ENCODE results near the gene B4GALT6.

The B4GALT6 gene

DNA sequence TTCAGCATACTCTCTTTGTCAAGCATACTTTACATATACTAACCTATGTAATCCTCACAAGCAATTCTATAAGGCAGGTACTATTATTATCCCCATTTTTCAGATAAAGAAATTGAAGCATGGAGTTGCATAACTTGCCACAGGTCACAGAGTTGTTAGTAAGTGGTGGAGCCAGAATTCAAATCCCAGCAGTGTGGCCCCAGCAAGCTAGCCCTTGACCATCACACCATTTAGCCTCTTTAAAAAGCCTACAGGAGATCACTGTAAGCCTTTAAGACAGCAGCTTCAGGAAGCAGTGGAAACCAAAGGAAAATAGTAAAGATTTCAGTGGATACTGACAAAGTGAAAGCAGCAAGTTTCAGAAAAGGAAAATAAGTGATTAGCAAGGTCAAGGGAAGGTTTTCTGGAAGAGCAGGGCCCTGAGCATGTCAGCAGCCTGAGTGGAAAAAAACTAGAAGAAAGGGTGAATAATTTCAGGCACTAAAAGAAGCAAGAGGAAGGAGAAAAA, 11.7 kb downstream of the B4GALT6 start:
- TF ChIP-seq POLR2AphosphoS5 (IDR thresholded peaks at IDR 0.05; ENCODE audit: low read depth, low read length) (no peak), POLR2A (IDR thresholded peaks at IDR 0.05; ENCODE audit: low read depth, low read length) (no peak), TAF1 (IDR thresholded peaks at IDR 0.05; ENCODE audit: borderline replicate concordance, low read depth, low read length) (no peak)
- DNase-seq (ENCODE audit: insufficient read length) (no peak), FAIRE-seq (peak; percentile 30)

DNA sequence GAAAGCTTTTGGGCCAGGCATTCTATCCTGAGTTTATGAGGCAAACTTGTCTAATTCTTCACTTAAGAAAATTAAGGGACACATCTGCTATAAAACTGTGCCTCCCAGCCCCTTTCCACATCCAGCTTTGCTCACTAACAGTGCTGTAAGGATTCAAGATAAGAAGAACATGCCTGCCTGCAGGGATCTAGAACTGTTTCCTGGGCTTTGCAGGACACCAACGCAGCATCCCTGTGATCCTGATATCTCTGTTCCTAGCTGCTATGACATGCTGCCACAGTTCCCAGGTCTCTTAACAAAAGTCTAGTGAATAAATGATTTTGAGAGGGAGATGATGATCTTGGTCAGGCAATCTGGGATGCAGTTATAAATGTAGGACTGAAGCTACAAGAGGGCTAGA, 12.4 kb downstream of the B4GALT6 start:
- no peak for TF ChIP-seq POLR2AphosphoS5 (IDR thresholded peaks at IDR 0.05; ENCODE audit: low read depth, low read length)
- no peak for TF ChIP-seq TAF1 (IDR thresholded peaks at IDR 0.05; ENCODE audit: borderline replicate concordance, low read depth, low read length)
- TF ChIP-seq POLR2A (IDR thresholded peaks at IDR 0.05; ENCODE audit: low read depth, low read length), result no peak
- no peak for DNase-seq (ENCODE audit: insufficient read length)
- no peak for FAIRE-seq

DNA sequence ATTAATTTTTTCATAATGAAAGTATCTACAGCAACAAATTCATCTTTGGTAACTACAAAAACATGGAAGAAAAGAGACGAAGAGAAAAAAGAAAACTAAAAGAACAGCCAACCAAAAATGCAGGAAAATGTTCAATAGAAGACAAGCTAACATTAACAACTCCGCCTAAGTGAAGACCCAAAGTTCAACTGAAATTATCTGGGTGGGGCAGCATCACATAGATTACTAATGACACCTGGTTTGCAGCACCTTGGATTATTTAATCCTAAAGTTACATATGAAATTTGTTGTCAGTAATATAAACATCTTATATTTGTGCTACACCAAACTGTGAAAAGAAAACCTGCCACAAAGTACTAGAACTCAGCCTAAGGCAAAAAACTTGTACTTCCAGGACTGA, 14.8 kb downstream of the B4GALT6 start:
- no peak for TF ChIP-seq POLR2A (IDR thresholded peaks at IDR 0.05; ENCODE audit: low read depth, low read length)
- no peak for TF ChIP-seq POLR2AphosphoS5 (IDR thresholded peaks at IDR 0.05; ENCODE audit: low read depth, low read length)
- no peak for TF ChIP-seq TAF1 (IDR thresholded peaks at IDR 0.05; ENCODE audit: borderline replicate concordance, low read depth, low read length)
- FAIRE-seq (no peak), DNase-seq (ENCODE audit: insufficient read length) (no peak)

DNA sequence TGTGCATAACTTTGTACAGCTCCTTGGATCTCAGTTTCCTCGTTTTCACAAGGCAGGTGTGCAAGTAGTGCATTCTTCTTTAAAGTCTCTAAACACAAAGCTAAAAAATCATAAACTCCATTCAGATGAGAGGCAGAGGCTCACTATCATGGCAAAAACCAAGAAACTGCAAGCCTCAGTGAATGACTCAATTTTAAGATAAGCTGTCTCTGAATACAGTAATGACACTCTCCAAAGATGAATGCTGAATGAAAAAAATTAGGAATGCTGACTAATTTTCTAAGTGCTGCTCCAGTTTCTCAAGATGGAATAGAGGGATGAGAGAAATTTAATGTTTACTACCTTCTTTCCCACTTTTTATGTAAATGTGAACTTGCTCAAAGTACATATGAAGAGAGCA, 17.2 kb downstream of the B4GALT6 start:
- TF ChIP-seq TAF1 (IDR thresholded peaks at IDR 0.05; ENCODE audit: borderline replicate concordance, low read depth, low read length) (no peak), POLR2A (IDR thresholded peaks at IDR 0.05; ENCODE audit: low read depth, low read length) (no peak), POLR2AphosphoS5 (IDR thresholded peaks at IDR 0.05; ENCODE audit: low read depth, low read length) (no peak)
- FAIRE-seq (no peak), DNase-seq (ENCODE audit: insufficient read length) (no peak)

DNA sequence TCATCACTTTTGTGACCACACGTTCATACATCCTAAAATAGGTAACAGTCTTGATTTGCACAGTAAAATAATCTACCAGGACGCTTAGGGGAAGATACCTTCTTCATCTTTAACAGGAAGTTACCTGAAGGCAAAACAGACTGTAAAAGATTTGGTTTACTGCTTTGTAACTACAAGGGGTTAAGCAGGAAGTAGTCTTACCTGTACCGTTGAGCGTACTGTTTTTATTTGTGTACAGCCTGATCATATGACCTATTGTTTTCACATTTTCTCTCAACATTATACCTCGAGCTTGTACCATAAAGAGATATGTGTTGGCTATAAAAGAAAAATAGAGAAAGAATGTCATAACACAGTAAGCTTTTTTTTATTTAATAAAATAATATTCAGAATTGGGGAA, 18.3 kb downstream of the B4GALT6 start:
- FAIRE-seq (peak; percentile 79), DNase-seq (ENCODE audit: insufficient read length) (no peak)
- TF ChIP-seq POLR2A (IDR thresholded peaks at IDR 0.05; ENCODE audit: low read depth, low read length), result no peak
- no peak for TF ChIP-seq POLR2AphosphoS5 (IDR thresholded peaks at IDR 0.05; ENCODE audit: low read depth, low read length)
- TF ChIP-seq TAF1 (IDR thresholded peaks at IDR 0.05; ENCODE audit: borderline replicate concordance, low read depth, low read length), result no peak

DNA sequence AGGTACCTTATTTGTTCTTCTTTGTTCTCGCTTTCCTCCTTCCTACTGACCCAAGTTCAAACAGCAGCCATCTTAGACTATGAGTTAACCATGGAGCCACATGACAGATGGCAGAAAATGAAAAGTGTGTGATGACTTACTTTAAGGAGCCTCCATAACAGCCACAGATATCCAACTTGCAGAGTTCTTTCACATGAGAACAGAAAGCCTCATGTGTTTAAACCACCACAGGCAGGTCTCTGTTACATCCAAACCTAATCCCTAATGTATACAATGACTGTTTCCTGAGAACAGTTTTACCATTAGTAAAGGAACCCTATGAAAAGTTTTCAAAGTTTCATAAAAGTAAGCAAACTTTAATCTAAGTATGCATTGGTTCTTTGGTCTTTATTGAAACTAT, 20.3 kb downstream of the B4GALT6 start:
- no peak for TF ChIP-seq TAF1 (IDR thresholded peaks at IDR 0.05; ENCODE audit: borderline replicate concordance, low read depth, low read length)
- no peak for TF ChIP-seq POLR2A (IDR thresholded peaks at IDR 0.05; ENCODE audit: low read depth, low read length)
- no peak for TF ChIP-seq POLR2AphosphoS5 (IDR thresholded peaks at IDR 0.05; ENCODE audit: low read depth, low read length)
- FAIRE-seq, result no peak
- no peak for DNase-seq (ENCODE audit: insufficient read length)

DNA sequence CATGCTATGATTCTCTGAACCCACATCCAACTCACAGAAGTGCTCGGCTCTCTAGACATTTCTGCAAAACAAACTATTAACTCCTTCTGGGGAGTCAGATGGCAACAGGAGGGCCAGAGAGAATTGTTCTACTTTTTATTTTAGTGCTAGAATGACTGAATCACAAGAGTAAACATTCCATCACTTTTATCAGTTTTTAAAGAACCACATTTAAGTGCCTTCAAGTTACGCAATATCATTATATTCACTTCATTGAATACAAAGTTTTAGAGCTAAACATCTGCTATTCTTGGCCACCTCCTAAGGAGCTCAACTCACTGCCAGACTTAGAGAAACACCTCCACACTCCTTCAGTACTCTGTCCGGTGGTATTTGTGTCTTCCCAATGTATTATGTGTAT, 22.4 kb downstream of the B4GALT6 start:
- no peak for TF ChIP-seq POLR2AphosphoS5 (IDR thresholded peaks at IDR 0.05; ENCODE audit: low read depth, low read length)
- no peak for TF ChIP-seq POLR2A (IDR thresholded peaks at IDR 0.05; ENCODE audit: low read depth, low read length)
- no peak for DNase-seq (ENCODE audit: insufficient read length)
- FAIRE-seq, result no peak

DNA sequence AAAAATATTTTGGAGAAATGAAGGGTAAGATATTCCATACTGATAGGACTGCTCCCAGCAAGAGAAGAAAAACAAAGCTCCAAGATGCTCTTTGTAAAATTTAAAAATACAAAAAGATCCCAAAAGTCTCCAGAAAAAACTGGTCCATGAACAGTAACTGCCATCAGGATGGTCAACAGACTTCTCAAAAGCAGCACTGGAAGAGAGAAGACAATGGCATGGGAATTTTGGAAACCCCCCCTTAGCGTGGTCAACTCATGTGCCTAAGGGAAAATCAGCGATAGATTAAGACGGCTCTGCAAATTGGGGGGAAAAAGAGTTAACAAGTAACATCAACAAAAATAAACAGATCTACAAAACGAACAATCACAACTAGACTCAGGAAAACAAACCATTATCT, 23.6 kb downstream of the B4GALT6 start:
- peak; percentile 46 for FAIRE-seq
- no peak for DNase-seq (ENCODE audit: insufficient read length)
- TF ChIP-seq POLR2A (IDR thresholded peaks at IDR 0.05; ENCODE audit: low read depth, low read length), result no peak
- TF ChIP-seq TAF1 (IDR thresholded peaks at IDR 0.05; ENCODE audit: borderline replicate concordance, low read depth, low read length), result no peak
- TF ChIP-seq POLR2AphosphoS5 (IDR thresholded peaks at IDR 0.05; ENCODE audit: low read depth, low read length), result no peak

DNA sequence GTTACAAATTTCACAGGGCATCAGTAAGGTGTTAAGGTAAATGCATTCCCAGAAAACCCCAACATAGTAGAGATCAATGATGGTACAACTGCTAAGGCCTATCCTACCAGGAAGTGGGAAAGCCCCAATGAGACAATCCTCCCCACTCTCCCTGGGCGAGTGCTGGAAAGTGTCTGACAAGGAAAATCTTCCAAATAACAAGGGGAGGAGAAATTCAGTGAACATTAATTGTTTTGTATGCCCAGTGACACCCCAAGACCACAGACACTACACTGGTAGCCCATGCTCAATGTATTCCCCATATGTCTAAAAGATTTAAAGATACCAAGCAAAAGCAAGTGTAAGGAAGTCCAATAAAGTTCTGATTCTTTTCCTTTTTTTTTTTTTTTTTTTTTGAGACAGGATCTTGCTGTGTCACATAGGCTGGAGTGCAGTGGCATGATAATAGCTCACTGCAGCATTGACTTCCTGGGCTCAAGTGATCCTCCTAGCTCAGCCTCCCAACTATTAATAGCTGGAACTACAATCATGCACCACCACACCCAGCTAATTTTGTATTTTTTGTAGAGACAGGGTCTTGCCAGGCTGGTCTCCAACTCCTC, 24.7 kb downstream of the B4GALT6 start:
- DNase-seq (ENCODE audit: insufficient read length) (no peak), FAIRE-seq (peak; percentile 68)
- TF ChIP-seq TAF1 (IDR thresholded peaks at IDR 0.05; ENCODE audit: borderline replicate concordance, low read depth, low read length) (no peak), POLR2AphosphoS5 (IDR thresholded peaks at IDR 0.05; ENCODE audit: low read depth, low read length) (no peak), POLR2A (IDR thresholded peaks at IDR 0.05; ENCODE audit: low read depth, low read length) (no peak)

DNA sequence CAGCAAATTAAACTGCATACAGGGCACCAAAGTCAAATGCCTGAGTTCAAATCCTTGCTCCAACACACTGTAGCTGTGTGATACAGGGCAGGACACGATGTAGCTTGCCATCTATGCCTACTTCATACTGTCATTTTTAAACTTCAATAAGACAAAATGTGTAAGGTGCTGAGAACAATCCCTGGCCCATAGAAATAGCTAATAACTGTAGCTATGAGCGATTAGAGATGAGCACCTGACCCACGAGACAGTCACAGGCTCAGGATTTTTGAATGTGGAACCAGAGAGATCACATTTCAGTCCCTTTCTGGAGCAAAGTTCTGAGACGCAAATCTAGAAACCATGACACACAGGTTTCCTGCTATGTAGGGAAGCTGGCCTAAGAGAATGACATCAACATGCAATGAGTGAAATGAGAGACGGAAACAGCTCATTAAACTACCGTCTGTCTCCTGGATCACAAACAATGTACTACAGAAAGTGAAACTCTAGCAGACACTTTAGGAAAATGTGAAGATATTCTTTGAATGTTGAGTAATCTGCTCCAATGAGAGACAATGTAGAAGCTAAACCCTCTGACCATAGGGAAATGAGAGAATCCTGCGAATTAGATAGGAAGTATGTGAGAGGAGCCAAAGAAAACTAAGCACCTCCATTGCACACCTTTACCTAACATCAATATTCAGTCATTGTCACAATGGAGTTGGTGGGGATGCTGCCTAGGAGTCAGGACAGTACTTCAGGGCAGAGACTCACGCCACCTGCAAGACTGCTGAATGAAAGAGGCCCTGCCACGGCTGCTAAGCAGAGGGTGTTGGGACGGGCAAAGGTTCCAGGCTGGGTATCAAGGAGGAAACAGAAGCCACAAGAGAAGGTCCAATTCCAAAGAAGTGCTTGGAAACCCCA, 25.5 kb downstream of the B4GALT6 start:
- DNase-seq (ENCODE audit: insufficient read length) (no peak), FAIRE-seq (peak; percentile 96)
- no peak; the same call in 1 of the 2 replicates for TF ChIP-seq POLR2A (IDR thresholded peaks at IDR 0.05; ENCODE audit: low read depth, low read length)

DNA sequence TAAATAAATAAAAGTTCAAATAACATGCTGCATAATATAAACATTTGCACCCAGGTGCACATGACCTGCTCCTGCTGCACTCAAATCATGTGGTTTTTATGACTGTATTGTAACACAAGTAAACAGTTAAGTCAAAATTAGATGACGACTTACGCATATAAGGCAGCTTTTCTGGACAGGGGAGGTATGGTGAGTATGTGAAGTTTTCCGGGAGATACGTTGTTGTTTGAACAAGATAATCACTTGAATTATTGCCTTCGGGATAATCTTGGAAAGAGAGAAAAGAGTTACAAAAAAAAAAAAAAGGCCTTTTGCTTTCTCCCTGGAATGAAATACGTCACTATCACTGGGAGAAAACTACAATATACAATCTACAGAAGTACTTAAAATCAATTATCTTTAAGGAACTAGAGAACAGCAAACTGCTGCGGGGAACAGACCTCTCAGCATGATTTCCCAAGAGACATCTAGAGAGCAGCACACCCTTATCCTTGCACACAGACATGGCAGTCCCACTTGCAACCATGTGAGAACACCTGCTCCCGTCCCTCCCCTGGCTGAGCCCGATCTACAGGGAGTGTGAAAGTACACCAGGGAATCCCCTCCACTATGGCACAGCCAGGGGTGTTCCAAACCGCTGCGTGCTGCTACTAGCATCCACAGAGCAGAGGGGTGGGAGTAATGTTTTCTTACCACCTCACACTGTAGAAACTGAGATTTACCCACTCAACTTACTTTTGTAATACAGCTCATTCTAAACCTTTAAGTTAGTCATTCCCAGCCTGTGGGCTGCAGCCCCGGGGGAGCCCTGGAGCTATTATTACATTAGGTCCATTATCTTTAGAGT, 26.3 kb downstream of the B4GALT6 start:
- FAIRE-seq (no peak), DNase-seq (ENCODE audit: insufficient read length) (no peak)
- TF ChIP-seq POLR2AphosphoS5 (IDR thresholded peaks at IDR 0.05; ENCODE audit: low read depth, low read length), result peak; percentile 69
- peak; percentile 66 for TF ChIP-seq POLR2A (IDR thresholded peaks at IDR 0.05; ENCODE audit: low read depth, low read length)
- 0 out of 2 replicates have a peak, but pooled peaks have one; percentile 16 for TF ChIP-seq TAF1 (IDR thresholded peaks at IDR 0.05; ENCODE audit: borderline replicate concordance, low read depth, low read length)

Measured in GM12892 (cell line).